Suprapubic skin (tissue), 4 donors: ENCODE data around the gene PYGB. TPM values are rescaled to one million over a fixed set of nuclear protein-coding genes. Genes with fewer than 3 reads are reported as not detected.
A peak's percentile ranks its signal among the peaks of the same experiment; 100 is the strongest.

Experiments
- DNase-seq, 2 donors: peaks; one replicate each; pipeline ENCODE4 v3.0.0-alpha.2; 2019; ENCODE audit warnings: low spot score in 2 of 2
- H3K27ac ChIP-seq: fragments of 200-600 bp; sonication (generic); one replicate; pipeline ENCODE4 v1.5.1; 2019
- H3K27me3 ChIP-seq: fragments of 200-600 bp; sonication (generic); one replicate; pipeline ENCODE4 v1.5.1; 2019
- H3K36me3 ChIP-seq: fragments of 200-600 bp; sonication (generic); one replicate; pipeline ENCODE4 v1.5.1; 2019
- H3K4me1 ChIP-seq: fragments of 200-600 bp; sonication (generic); one replicate; pipeline ENCODE4 v1.5.1; 2019
- H3K4me3 ChIP-seq: fragments of 200-600 bp; sonication (generic); one replicate; pipeline ENCODE4 v1.5.1; 2019; ENCODE audit warnings: mild to moderate bottlenecking
- H3K9me3 ChIP-seq: fragments of 200-600 bp; sonication (generic); one replicate; pipeline ENCODE4 v1.5.1; 2019
- EP300 ChIP-seq: sonication (generic); formaldehyde crosslinking; IDR thresholded peaks from one replicate; pipeline ENCODE4 v1.6.1; 2017; ENCODE audit warnings: antibody characterized with exemption
- POLR2A ChIP-seq, 2 donors: fragments of 450-650 bp; IDR thresholded peaks; one replicate each; pipeline ENCODE4 v1.6.1; 2017; ENCODE audit warnings: antibody characterized with exemption in 2 of 2, mild to moderate bottlenecking in 2 of 2, moderate library complexity in 2 of 2
- POLR2AphosphoS5 ChIP-seq, 3 donors: sonication (generic); formaldehyde crosslinking; IDR thresholded peaks; one replicate each; pipeline ENCODE4 v1.6.1; 2017; ENCODE audit warnings: antibody characterized with exemption in 3 of 3
- WGBS: methylation state at CpG from one replicate; pipeline ENCODE4 v1.1.5; 2018; 5-methylcytosine and 5-hydroxymethylcytosine counted together
- total RNA-seq, 4 donors: library from RNA; depleted of rRNA; stranded (reverse); fragments of >200 nt; gene quantifications; one replicate each; pipeline ENCODE4 v1.1.0, GENCODE V29; 2016
- TF ChIP-seq, protein P1 (sequence below), 2 donors: fragments of 200-600 bp in 1 of 2; fragments of 450-650 bp in 1 of 2; sonication (generic) in 1 of 2; IDR thresholded peaks; one replicate each; pipeline ENCODE4 v1.5.1; 2016 to 2019; ENCODE audit warnings: antibody characterized with exemption in 2 of 2, mild to moderate bottlenecking in 1 of 2, moderate library complexity in 1 of 2

The PYGB gene
- total RNA-seq, 4 donors from 2014 or later: 142 to 247 (median 198) TPM

- no peaks in the 10 kb centered on the region for H3K27me3 ChIP-seq
- TF ChIP-seq EP300 (no peak), POLR2AphosphoS5 (IDR thresholded peaks at IDR 0.05) (no peak), POLR2A (IDR thresholded peaks at IDR 0.05) (no peak)
- TF ChIP-seq, protein P1, sequence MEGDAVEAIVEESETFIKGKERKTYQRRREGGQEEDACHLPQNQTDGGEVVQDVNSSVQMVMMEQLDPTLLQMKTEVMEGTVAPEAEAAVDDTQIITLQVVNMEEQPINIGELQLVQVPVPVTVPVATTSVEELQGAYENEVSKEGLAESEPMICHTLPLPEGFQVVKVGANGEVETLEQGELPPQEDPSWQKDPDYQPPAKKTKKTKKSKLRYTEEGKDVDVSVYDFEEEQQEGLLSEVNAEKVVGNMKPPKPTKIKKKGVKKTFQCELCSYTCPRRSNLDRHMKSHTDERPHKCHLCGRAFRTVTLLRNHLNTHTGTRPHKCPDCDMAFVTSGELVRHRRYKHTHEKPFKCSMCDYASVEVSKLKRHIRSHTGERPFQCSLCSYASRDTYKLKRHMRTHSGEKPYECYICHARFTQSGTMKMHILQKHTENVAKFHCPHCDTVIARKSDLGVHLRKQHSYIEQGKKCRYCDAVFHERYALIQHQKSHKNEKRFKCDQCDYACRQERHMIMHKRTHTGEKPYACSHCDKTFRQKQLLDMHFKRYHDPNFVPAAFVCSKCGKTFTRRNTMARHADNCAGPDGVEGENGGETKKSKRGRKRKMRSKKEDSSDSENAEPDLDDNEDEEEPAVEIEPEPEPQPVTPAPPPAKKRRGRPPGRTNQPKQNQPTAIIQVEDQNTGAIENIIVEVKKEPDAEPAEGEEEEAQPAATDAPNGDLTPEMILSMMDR (IDR thresholded peaks at IDR 0.05): no peak
- peaks cover 84% of the 10 kb centered on the region for H3K36me3 ChIP-seq
- H3K27ac ChIP-seq: no peak overlapping the region
- WGBS: 82% methylated on average over 13 of the region's 16 CpGs
- no peaks in the 10 kb centered on the region for H3K9me3 ChIP-seq
- no peaks in the 10 kb centered on the region for H3K4me1 ChIP-seq
- H3K4me3 ChIP-seq: no peak overlapping the region
- peak in 1 of 2 donors; percentile 11 for DNase-seq
Observed at GRCh38 chr20:25216199-25216945, 31.5 kb upstream of the PYGB start.

GRCh38 chr20:25217161-25218108 is 30.4 kb upstream of the PYGB start:
- no peak overlapping the region for H3K4me3 ChIP-seq
- 89% methylated on average over 21 of the region's 21 CpGs for WGBS
- no peaks in the 10 kb centered on the region for H3K9me3 ChIP-seq
- H3K36me3 ChIP-seq: peaks cover 76% of the 10 kb centered on the region
- DNase-seq: peak; percentile 31 to 52
- H3K27me3 ChIP-seq: no peaks in the 10 kb centered on the region
- H3K4me1 ChIP-seq: no peaks in the 10 kb centered on the region
- H3K27ac ChIP-seq: no peak overlapping the region
- TF ChIP-seq, protein P1 (IDR thresholded peaks at IDR 0.05): no peak
- TF ChIP-seq POLR2A (IDR thresholded peaks at IDR 0.05) (no peak), EP300 (no peak), POLR2AphosphoS5 (IDR thresholded peaks at IDR 0.05) (no peak)

DNA sequence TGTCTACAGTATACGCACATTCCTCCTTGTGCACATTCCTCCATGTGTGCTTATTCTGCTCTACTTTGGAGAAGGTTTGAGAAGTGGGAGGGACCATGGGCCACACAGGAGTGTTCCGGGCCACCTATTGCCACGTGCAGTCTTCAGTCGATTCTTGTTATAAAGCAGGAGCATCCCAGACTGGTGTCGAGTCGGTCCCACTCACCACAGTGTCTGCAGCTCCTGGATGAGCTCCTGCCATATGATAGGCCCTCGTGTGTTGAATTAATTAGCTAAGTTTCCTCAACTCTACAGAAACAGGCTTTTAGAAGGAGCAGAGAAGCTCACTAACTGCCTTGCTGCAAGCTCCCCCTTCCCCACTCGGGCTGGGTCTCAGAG is 29.8 kb upstream of the PYGB start:
- H3K4me3 ChIP-seq: no peak overlapping the region
- no peak overlapping the region for H3K27ac ChIP-seq
- DNase-seq: peak in 1 of 2 donors; percentile 34
- no peaks in the 10 kb centered on the region for H3K9me3 ChIP-seq
- WGBS: 90% methylated on average over 8 of the region's 8 CpGs
- no peaks in the 10 kb centered on the region for H3K4me1 ChIP-seq
- H3K36me3 ChIP-seq: peaks cover 70% of the 10 kb centered on the region
- TF ChIP-seq, protein P1 (IDR thresholded peaks at IDR 0.05): no peak
- TF ChIP-seq POLR2A (IDR thresholded peaks at IDR 0.05) (no peak), POLR2AphosphoS5 (IDR thresholded peaks at IDR 0.05) (no peak), EP300 (no peak)
- no peaks in the 10 kb centered on the region for H3K27me3 ChIP-seq

DNA sequence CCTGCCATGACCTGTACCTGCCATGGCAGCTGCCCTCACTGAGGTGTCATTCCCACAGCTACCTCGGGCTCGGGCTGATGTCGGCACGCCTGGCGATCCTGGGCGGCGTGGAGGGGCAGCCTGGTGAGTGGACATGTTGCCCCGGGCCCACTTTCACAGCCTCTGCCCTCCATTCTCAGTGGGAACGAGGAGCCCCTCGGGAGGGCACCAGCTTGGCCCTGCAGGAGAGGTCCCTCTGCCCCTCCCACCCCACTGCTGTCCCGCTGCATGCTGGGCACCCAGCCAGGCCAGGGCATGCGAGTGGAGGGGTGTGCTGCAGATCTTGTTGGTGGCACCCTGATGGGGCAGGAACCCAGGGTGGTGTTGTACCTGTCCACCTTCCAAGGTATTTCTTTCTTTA is 29.4 kb upstream of the PYGB start:
- Histone ChIP-seq H3K4me1 (no peaks in the 10 kb centered on the region), H3K9me3 (no peaks in the 10 kb centered on the region), H3K27ac (no peak overlapping the region), H3K36me3 (peaks cover 66% of the 10 kb centered on the region), H3K4me3 (no peak overlapping the region), H3K27me3 (no peaks in the 10 kb centered on the region)
- peak in 1 of 2 donors; percentile 67 for DNase-seq
- TF ChIP-seq EP300 (no peak), POLR2AphosphoS5 (IDR thresholded peaks at IDR 0.05) (no peak), POLR2A (IDR thresholded peaks at IDR 0.05) (no peak)
- TF ChIP-seq, protein P1 (IDR thresholded peaks at IDR 0.05): no peak
- 94% methylated on average over 7 of the region's 12 CpGs for WGBS

DNA sequence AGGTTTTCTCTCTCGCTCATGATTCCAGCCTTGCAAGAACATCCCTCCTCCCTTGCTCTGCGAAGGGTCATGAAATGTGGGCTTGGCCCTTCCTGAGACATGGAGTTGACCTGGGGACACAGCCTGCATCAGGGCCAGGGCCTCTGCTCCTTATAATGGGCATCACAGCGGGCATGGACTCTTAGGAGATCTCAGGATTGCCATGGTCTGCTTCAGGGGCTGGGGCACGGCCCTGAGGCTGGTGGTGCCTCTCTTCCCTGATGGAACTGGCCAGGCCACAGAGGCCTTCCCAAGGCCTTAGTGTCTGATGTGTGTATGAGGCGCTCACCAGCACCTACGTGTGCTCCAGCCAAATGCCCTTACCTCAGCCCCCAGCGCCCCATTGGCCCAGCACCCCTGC is 28.5 kb upstream of the PYGB start:
- peak in 1 of 2 donors; percentile 45 for DNase-seq
- no peak overlapping the region for H3K27ac ChIP-seq
- H3K4me1 ChIP-seq: no peaks in the 10 kb centered on the region
- H3K36me3 ChIP-seq: peaks cover 57% of the 10 kb centered on the region
- no peaks in the 10 kb centered on the region for H3K9me3 ChIP-seq
- 91% methylated on average over 4 of the region's 7 CpGs for whole genome bisulfite sequencing
- H3K27me3 ChIP-seq: no peaks in the 10 kb centered on the region
- TF ChIP-seq POLR2AphosphoS5 (IDR thresholded peaks at IDR 0.05): no peak
- no peak for TF ChIP-seq POLR2A (IDR thresholded peaks at IDR 0.05)
- TF ChIP-seq, protein P1 (IDR thresholded peaks at IDR 0.05): no peak
- TF ChIP-seq EP300: no peak
- no peak overlapping the region for H3K4me3 ChIP-seq
